HEK293 (cell line): ENCODE results near the gene FAM217B.

Source experiments
- CTCF ChIA-PET: fragments of 350-600 bp; formaldehyde crosslinking; extraction: SDS; loops from one replicate; lab custom pipeline; 2021; ENCODE audit warnings: antibody characterized with exemption; lab: Yijun Ruan, JAX
- POLR2A ChIA-PET: fragments of 300-600 bp; formaldehyde crosslinking; extraction: SDS; loops from one replicate; lab custom pipeline; 2020; ENCODE audit warnings: antibody characterized with exemption, inconsistent platforms; lab: Yijun Ruan, JAX
- H3K27ac ChIP-seq: fragments of 200-500 bp; sonication (Bioruptor generic); 2 replicates; pipeline ENCODE4 v1.5.1; 2014; ENCODE audit warnings: low read depth, low read length, control low read depth, inconsistent platforms; ENCODE audit errors: extremely low read depth
- H3K36me3 ChIP-seq, 2 experiments: fragments of 200-500 bp in 1 of 2; sonication (Bioruptor generic) in 1 of 2; 1 replicate in 1 of 2; 2 replicates in 1 of 2; pipeline ENCODE4 v1.5.1; 2014 to 2017; ENCODE audit warnings: inconsistent platforms in 2 of 2, low read length in 2 of 2; ENCODE audit not compliant: control insufficient read depth in 2 of 2, insufficient read depth in 1 of 2
- H3K4me1 ChIP-seq: fragments of 200-500 bp; sonication (Bioruptor generic); 2 replicates; pipeline ENCODE4 v1.5.1; 2014; ENCODE audit warnings: mild to moderate bottlenecking, low read length, inconsistent platforms; ENCODE audit not compliant: control insufficient read depth, insufficient read depth
- H3K4me3 ChIP-seq: 2 replicates; pipeline ENCODE4 v1.5.1; 2011; ENCODE audit warnings: low read depth, mild to moderate bottlenecking, control low read depth, low read length, moderate library complexity
- H3K9me3 ChIP-seq: fragments of 200-500 bp; sonication (Bioruptor generic); 2 replicates; pipeline ENCODE4 v1.5.1; 2014; ENCODE audit warnings: low read depth, low read length, inconsistent platforms; ENCODE audit not compliant: control insufficient read depth, insufficient read depth
- HOXD13 ChIP-seq: sonication (generic); formaldehyde crosslinking; IDR thresholded peaks from 2 replicates; pipeline ENCODE4 v1.8.0; 2022; ENCODE audit warnings: missing genetic modification reagents, borderline replicate concordance
- KLF8 ChIP-seq: fragments of 450-650 bp; formaldehyde crosslinking; IDR thresholded peaks from 2 replicates; pipeline ENCODE4 v1.5.1; 2016; ENCODE audit warnings: missing biosample characterization, missing genetic modification characterization
- OSR2 ChIP-seq: fragments of 450-650 bp; formaldehyde crosslinking; IDR thresholded peaks from 2 replicates; pipeline ENCODE4 v1.5.1; 2016; ENCODE audit warnings: missing biosample characterization, missing genetic modification characterization
- SP2 ChIP-seq: fragments of 450-650 bp; formaldehyde crosslinking; IDR thresholded peaks from 2 replicates; pipeline ENCODE4 v1.5.1; 2016; ENCODE audit warnings: missing biosample characterization, missing genetic modification characterization
- WT1 ChIP-seq: fragments of 450-650 bp; formaldehyde crosslinking; IDR thresholded peaks from 2 replicates; pipeline ENCODE4 v1.5.1; 2016; ENCODE audit warnings: missing biosample characterization, missing genetic modification characterization
- ZFP37 ChIP-seq: fragments of 450-650 bp; formaldehyde crosslinking; IDR thresholded peaks from 2 replicates; pipeline ENCODE4 v1.5.1; 2016; ENCODE audit warnings: missing biosample characterization, missing genetic modification characterization
- ZNF10 ChIP-seq: fragments of 450-650 bp; formaldehyde crosslinking; IDR thresholded peaks from 2 replicates; pipeline ENCODE4 v1.5.1; 2017; ENCODE audit warnings: missing biosample characterization, missing genetic modification characterization
- ZNF114 ChIP-seq: fragments of 450-650 bp; formaldehyde crosslinking; IDR thresholded peaks from 2 replicates; pipeline ENCODE4 v1.5.0; 2017; ENCODE audit warnings: missing biosample characterization, missing genetic modification characterization
- ZNF132 ChIP-seq: fragments of 450-650 bp; formaldehyde crosslinking; IDR thresholded peaks from 2 replicates; pipeline ENCODE4 v1.5.1; 2017; ENCODE audit warnings: missing biosample characterization, missing genetic modification characterization, borderline replicate concordance
- ZNF2 ChIP-seq: fragments of 450-650 bp; formaldehyde crosslinking; IDR thresholded peaks from 2 replicates; pipeline ENCODE4 v1.5.1; 2016; ENCODE audit warnings: missing biosample characterization, missing genetic modification characterization
- ZNF223 ChIP-seq: fragments of 450-650 bp; formaldehyde crosslinking; IDR thresholded peaks from 2 replicates; pipeline ENCODE4 v1.5.1; 2016; ENCODE audit warnings: missing biosample characterization, missing genetic modification characterization
- ZNF302 ChIP-seq: fragments of 450-650 bp; formaldehyde crosslinking; IDR thresholded peaks from 2 replicates; pipeline ENCODE4 v1.5.1; 2016; ENCODE audit warnings: missing biosample characterization, missing genetic modification characterization, low read depth
- ZNF473 ChIP-seq: fragments of 450-650 bp; formaldehyde crosslinking; IDR thresholded peaks from 2 replicates; pipeline ENCODE4 v1.5.1; 2017; ENCODE audit warnings: missing biosample characterization, missing genetic modification characterization
- ZNF510 ChIP-seq: fragments of 450-650 bp; formaldehyde crosslinking; IDR thresholded peaks from 2 replicates; pipeline ENCODE4 v1.5.1; 2018; ENCODE audit warnings: mild to moderate bottlenecking, missing genetic modification characterization, missing biosample characterization; ENCODE audit not compliant: insufficient replicate concordance
- ZNF549 ChIP-seq: fragments of 450-650 bp; IDR thresholded peaks from 2 replicates; pipeline ENCODE4 v1.5.1; 2018; ENCODE audit warnings: missing biosample characterization, missing genetic modification characterization, mild to moderate bottlenecking, inconsistent platforms, moderate library complexity
- ZNF558 ChIP-seq: fragments of 450-650 bp; formaldehyde crosslinking; IDR thresholded peaks from 2 replicates; pipeline ENCODE4 v1.5.1; 2016; ENCODE audit warnings: missing biosample characterization, missing genetic modification characterization
- ZNF561 ChIP-seq: fragments of 450-650 bp; IDR thresholded peaks from 2 replicates; pipeline ENCODE4 v1.5.1; 2018; ENCODE audit warnings: missing biosample characterization, missing genetic modification characterization, borderline replicate concordance
- ZNF600 ChIP-seq: fragments of 450-650 bp; formaldehyde crosslinking; IDR thresholded peaks from 2 replicates; pipeline ENCODE4 v1.5.1; 2016; ENCODE audit warnings: missing biosample characterization, missing genetic modification characterization
- ZNF624 ChIP-seq: fragments of 450-650 bp; formaldehyde crosslinking; IDR thresholded peaks from 2 replicates; pipeline ENCODE4 v1.5.1; 2017; ENCODE audit warnings: missing biosample characterization, missing genetic modification characterization
- ZNF785 ChIP-seq: fragments of 450-650 bp; formaldehyde crosslinking; IDR thresholded peaks from 2 replicates; pipeline ENCODE4 v1.5.1; 2016; ENCODE audit warnings: missing biosample characterization, missing genetic modification characterization
- ZSCAN16 ChIP-seq: fragments of 450-650 bp; formaldehyde crosslinking; IDR thresholded peaks from 2 replicates; pipeline ENCODE4 v1.5.1; 2016; ENCODE audit warnings: missing biosample characterization, missing genetic modification characterization
- ZSCAN30 ChIP-seq: fragments of 450-650 bp; IDR thresholded peaks from 2 replicates; pipeline ENCODE4 v1.5.1; 2018; ENCODE audit warnings: missing biosample characterization, mild to moderate bottlenecking, missing genetic modification characterization, moderate library complexity
- TF ChIP-seq, protein P1 (sequence below): fragments of 450-650 bp; formaldehyde crosslinking; IDR thresholded peaks from 2 replicates; pipeline ENCODE4 v1.5.1; 2017; ENCODE audit warnings: missing biosample characterization, missing genetic modification characterization
- TF ChIP-seq, protein P2 (sequence below): fragments of 450-650 bp; formaldehyde crosslinking; IDR thresholded peaks from 2 replicates; pipeline ENCODE4 v1.5.1; 2017; ENCODE audit warnings: missing biosample characterization, missing genetic modification characterization
- TF ChIP-seq, protein P3 (sequence below): fragments of 450-650 bp; formaldehyde crosslinking; IDR thresholded peaks from 2 replicates; pipeline ENCODE4 v1.5.1; 2016; ENCODE audit warnings: missing biosample characterization, missing genetic modification characterization

Gene FAM217B

DNA sequence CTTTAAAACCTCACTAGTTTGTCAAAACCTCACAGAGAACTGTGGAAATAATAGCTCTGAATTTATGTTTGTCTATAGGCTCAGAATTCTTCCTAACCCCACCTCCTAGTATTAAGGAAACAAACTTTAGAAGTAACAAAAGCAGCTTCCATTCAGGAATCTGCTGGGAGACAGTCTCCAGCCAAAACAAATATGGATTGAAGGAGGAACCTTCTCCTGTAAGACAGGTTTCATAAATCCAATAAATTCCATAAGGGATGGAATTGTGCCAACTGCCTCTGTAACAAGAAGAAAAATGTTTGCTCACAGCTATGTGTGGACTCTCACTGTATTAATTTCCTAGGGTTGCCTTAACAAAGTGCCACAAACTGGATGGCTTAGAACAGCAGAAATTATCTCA lies 14.3 kb upstream of the FAM217B start:
- peaks cover 31% of the 10 kb centered on the region for H3K4me1 ChIP-seq
- CTCF ChIA-PET: interaction anchor here (0.6 to 2.1 kb wide), 3 partner anchors 9 to 156 kb away, joined by 3 to 11 read pairs (median 3); no protein-coding TSS in a partner anchor
- POLR2A ChIA-PET: interaction anchor here (1.2 kb wide), 1 partner anchor 14 kb away, joined by 5 read pairs; the partner anchor contains the start of genes FAM217B and PPP1R3D
- H3K9me3 ChIP-seq: no peaks in the 10 kb centered on the region
- TF ChIP-seq ZNF561 (tag by site-specific recombination): peak; percentile 60; the same call in 1 of the 2 replicates
- peak; percentile 21; the same call in 1 of the 2 replicates for TF ChIP-seq OSR2 (tag by site-specific recombination)
- TF ChIP-seq, protein P1, sequence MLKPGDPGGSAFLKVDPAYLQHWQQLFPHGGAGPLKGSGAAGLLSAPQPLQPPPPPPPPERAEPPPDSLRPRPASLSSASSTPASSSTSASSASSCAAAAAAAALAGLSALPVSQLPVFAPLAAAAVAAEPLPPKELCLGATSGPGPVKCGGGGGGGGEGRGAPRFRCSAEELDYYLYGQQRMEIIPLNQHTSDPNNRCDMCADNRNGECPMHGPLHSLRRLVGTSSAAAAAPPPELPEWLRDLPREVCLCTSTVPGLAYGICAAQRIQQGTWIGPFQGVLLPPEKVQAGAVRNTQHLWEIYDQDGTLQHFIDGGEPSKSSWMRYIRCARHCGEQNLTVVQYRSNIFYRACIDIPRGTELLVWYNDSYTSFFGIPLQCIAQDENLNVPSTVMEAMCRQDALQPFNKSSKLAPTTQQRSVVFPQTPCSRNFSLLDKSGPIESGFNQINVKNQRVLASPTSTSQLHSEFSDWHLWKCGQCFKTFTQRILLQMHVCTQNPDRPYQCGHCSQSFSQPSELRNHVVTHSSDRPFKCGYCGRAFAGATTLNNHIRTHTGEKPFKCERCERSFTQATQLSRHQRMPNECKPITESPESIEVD (tag by site-specific recombination): peak; percentile 83
- peak; percentile 64 for TF ChIP-seq WT1 (tag by site-specific recombination)
- no peak for TF ChIP-seq ZNF2
- TF ChIP-seq ZNF510 (tag by site-specific recombination): no peak
- H3K36me3 ChIP-seq: no peaks in the 10 kb centered on the region
- no peak overlapping the region for H3K27ac ChIP-seq
- no peak overlapping the region for H3K4me3 ChIP-seq

DNA sequence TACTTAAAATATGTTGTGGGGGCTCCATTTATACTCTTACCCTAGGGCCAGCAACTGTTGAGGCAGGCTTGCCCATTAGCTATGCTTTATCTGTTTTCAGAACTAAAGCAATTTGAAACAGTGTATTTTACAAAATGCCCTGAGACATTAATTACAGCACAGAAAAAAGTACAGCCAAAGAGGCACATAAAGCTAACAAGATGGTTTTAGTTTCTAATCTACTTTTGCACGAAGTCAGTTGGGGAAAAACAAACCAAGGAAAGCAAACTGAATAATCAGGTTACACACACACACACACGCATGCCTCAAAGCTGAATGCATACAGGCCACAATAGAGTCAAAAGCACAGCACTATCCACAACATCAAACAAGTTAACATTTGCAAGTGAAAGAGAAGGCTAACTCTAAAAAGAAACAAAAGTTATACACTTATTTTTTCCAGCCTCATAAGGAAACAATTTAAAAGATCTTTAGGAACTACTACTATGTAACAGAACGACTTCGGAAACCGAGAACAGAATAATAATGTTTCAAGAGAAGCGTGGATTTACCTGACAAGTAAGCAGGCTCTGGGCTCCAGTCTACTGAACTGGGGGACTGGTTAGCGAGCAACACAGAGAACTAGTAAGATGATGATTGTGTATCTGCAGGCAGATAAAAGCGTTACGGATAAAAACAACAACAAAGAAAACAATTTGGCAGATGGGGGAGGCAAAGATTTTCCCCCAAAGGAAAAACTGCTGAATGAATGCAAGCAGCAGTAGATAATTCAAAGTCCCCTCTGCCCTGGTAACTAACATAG lies 8.5 kb upstream of the FAM217B start:
- Histone ChIP-seq H3K4me1 (peaks cover 9% of the 10 kb centered on the region), H3K36me3 (no peaks in the 10 kb centered on the region), H3K4me3 (no peak overlapping the region), H3K9me3 (no peaks in the 10 kb centered on the region), H3K27ac (no peak overlapping the region)
- ChIA-PET CTCF (interaction anchor here (0.6 kb wide), 1 partner anchor 169 kb away, joined by 3 read pairs; no protein-coding TSS in a partner anchor), POLR2A (no interaction called here)
- TF ChIP-seq ZSCAN30 (tag by site-specific recombination) (no peak), HOXD13 (CRISPR knock-in tag) (no peak), ZSCAN16 (no peak), KLF8 (tag by site-specific recombination) (no peak), ZNF223 (no peak), ZNF600 (tag by site-specific recombination) (0 out of 2 replicates have a peak, but pooled peaks have one; percentile 57), ZFP37 (tag by site-specific recombination) (no peak), ZNF132 (tag by site-specific recombination) (no peak), SP2 (tag by site-specific recombination) (no peak), ZNF473 (no peak), ZNF302 (tag by site-specific recombination) (no peak), ZNF10 (tag by site-specific recombination) (0 out of 2 replicates have a peak, but pooled peaks have one; percentile 54), ZNF785 (tag by site-specific recombination) (no peak), ZNF624 (no peak), ZNF558 (tag by site-specific recombination) (no peak), ZNF549 (tag by site-specific recombination) (no peak), ZNF114 (tag by site-specific recombination) (no peak)
- TF ChIP-seq, protein P2, sequence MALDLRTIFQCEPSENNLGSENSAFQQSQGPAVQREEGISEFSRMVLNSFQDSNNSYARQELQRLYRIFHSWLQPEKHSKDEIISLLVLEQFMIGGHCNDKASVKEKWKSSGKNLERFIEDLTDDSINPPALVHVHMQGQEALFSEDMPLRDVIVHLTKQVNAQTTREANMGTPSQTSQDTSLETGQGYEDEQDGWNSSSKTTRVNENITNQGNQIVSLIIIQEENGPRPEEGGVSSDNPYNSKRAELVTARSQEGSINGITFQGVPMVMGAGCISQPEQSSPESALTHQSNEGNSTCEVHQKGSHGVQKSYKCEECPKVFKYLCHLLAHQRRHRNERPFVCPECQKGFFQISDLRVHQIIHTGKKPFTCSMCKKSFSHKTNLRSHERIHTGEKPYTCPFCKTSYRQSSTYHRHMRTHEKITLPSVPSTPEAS (tag by site-specific recombination): 0 out of 2 replicates have a peak, but pooled peaks have one; percentile 13
- TF ChIP-seq, protein P1 (tag by site-specific recombination): peak; percentile 99
- TF ChIP-seq, protein P3, sequence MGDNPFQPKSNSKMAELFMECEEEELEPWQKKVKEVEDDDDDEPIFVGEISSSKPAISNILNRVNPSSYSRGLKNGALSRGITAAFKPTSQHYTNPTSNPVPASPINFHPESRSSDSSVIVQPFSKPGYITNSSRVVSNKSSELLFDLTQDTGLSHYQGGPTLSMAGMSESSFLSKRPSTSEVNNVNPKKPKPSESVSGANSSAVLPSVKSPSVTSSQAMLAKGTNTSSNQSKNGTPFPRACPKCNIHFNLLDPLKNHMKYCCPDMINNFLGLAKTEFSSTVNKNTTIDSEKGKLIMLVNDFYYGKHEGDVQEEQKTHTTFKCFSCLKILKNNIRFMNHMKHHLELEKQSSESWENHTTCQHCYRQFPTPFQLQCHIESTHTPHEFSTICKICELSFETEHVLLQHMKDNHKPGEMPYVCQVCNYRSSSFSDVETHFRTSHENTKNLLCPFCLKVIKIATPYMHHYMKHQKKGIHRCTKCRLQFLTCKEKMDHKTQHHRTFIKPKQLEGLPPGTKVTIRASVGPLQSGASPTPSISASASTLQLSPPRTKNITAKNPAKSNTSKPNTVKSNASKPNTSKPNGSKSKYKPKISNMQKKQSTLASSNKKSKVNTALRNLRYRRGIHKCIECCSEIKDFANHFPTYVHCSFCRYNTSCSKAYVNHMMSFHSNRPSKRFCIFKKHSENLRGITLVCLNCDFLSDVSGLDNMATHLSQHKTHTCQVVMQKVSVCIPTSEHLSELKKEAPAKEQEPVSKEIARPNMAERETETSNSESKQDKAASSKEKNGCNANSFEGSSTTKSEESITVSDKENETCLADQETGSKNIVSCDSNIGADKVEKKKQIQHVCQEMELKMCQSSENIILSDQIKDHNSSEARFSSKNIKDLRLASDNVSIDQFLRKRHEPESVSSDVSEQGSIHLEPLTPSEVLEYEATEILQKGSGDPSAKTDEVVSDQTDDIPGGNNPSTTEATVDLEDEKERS (tag by site-specific recombination): no peak
